Stimulated activated CD4-positive, alpha-beta T cell treated with anti-CD3 and anti-CD28 coated beads, Interleukin-12 subunit alpha, Interleukin-12 subunit beta, amount 100 ng/mL, for 48 hours (primary cell): ENCODE data around the gene SPCS1.
"Not testable (repeated sequence)": the region's sequence is repeated elsewhere in the genome, so short reads cannot be mapped to it uniquely, and the experiment has no call there.

Source experiments
- DNase-seq, 3 donors: peaks; one replicate each; pipeline ENCODE4 v3.0.0-alpha.2; 2020; ENCODE audit warnings: low read depth in 2 of 3, low spot score in 1 of 3

The SPCS1 gene

DNA sequence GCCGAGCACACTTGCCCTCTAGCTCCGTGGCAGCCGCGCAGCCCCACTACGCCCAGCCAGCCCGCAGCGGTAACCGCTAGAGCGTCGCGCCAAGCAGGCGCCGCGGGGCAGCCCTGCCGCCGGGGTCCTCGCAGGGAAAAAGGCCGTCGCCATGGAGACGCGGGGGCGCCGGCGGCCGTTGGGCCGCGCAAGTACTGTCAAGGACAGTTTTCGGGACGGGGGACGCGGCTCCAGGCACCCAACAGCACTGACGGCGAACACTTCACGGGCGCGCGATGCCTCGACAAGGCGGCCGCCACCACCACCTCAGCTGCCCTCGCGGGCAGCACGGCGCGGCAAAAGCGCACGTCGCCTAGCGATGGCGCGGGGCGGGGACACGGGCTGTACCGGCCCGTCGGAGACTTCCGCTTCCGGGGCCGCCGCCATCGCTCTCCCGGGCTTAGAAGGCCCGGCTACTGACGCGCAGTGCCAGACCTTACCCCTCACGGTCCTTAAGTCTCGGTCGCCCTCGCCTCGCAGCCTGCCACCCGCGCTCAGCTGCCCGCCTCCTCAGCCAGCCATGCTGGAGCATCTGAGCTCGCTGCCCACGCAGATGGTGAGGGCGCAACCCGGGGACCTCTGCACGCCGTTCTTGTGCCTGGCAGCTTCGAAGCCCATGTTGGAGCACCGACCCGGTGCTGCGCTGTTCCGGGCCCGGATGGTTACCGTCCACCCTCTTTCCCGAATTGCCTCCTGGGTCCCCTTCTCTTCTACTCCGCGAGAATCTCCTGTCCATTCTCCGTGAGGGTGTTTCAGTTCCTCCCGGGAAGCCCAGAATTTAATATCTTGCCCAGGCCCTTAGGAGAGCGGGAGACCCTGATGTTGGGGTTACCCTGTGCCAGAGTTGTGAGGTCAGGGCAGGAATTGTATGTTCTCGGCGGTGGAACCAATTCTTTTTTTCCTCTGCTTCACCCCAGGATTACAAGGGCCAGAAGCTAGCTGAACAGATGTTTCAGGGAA, at the start of gene SPCS1, which contains the start of gene GLT8D1:
SPCS1 (plus strand) TSS at position 419 of the 999 bp plus-strand sequence; CDS start at position 560, 141 bp downstream.
GLT8D1 (minus strand) TSS at position 104 of the 999 bp plus-strand sequence. CDS start 5,331 bp downstream, outside the sequence.
- peak; percentile 63 to 83 (median 68) for DNase-seq

- DNase-seq, result no peak
Observed at GRCh38 chr3:52660046-52660445, 45.9 kb upstream of the SPCS1 start.

- no peak for DNase-seq
Observed at GRCh38 chr3:52663098-52663497, 42.8 kb upstream of the SPCS1 start.

DNA sequence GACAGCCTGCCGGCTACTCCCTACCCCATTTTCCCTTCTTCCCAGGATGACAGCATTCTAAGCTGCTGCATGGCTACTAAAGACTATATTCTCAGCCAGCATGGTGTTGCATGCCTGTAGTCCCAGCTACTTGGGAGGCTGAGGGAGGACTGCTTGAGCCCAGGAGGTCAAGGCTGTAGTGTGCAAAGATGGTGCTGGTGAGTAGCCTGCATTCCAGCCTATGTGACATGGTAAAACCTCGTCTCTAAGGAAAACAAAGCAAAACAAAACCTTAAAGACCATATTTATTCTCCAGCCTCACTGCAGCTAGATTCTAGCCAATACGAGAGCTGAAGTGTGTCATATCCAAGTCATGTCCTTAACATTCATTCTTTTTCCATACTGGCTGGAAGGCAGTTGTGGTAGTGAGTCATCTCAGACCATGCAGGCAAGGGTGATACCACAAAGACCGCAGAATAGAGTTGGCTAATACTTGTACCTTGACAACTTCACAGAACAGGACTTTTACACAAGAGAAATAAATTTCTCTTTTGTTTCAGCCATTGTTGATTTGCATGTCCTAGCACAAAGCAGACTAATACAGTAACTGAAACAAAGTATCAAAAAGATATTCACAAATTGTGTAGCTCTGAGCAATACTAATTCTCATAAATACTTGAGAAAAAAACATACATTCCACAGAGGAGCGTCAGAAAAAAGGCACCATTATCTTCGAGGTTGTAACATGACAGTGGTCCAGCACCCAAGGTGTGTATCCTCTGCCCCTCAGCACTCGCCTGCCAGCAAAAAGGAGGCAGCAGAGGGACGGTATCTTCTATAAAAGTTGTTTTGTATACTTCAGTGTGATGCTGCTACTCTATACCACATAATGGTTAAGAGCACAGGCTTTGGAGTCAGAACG, 35.0 kb upstream of the SPCS1 start:
- peak; percentile 23 to 54 (median 53) for DNase-seq

GRCh38 chr3:52671676-52672075, 34.2 kb upstream of the SPCS1 start:
- no peak for DNase-seq

- DNase-seq, result not testable (repeated sequence)
Observed at GRCh38 chr3:52676201-52676600, 29.7 kb upstream of the SPCS1 start.

DNA sequence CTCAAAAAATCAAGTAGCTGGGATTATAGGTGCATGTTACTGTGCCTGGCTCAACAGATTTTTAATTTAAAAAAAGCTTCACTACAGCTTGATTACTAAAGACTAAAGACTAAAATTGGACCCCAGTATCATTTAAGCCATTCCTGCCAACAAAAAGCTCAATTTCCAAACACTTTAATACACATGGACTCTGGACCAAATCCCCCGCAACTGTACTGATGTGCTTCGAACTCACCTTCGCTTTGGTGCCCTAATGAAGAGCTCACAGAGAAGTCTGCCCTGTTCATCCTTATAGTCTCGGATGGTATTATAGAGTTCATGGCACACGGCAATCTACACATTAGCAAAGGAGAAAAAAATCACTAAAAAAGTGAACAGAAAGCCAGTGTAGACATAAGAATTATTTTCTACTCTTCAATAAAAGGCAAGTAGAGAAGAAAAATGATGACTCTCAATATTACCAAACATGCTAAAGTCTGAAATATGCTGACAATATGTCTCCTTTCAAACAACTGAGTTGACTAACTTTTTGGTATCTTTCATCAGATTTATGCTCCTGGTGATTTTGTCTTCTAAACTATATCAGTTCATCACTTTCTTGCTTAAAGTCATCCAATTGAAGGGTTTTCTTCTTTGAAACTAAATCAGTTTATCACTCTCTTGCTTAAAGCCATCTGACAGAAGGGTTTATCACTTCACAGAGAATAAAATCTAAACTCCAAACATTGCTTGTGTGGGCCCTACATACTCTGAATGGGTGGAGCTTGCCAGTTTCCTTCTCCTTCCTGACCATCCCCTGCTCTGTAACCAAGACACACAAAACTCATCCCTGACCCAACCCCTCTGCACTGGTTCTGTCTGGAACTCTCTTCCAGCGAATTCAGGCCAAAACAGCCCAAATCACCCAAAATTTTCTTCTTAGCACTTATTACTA, 27.4 kb upstream of the SPCS1 start:
- DNase-seq, result no peak

DNA sequence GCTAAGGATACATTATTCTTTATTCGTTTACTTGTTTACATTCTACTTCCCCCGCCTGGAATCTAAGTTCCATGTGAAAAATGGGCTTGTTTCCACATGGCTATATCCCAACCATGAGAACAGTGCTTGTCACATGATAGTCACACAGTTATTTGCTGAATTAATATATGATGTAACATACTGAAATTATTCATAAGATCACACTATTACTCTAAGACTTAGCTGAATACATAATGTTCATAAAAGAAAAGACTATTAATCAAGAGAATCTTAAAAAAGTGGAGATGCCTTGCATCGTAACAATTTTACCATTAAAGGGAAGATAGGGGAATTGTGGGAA, 26.7 kb upstream of the SPCS1 start:
- DNase-seq, result no peak

- DNase-seq, result no peak
Observed at GRCh38 chr3:52679811-52680210, 26.1 kb upstream of the SPCS1 start.

- DNase-seq, result no peak
Observed at GRCh38 chr3:52681596-52681995, 24.3 kb upstream of the SPCS1 start.

DNA sequence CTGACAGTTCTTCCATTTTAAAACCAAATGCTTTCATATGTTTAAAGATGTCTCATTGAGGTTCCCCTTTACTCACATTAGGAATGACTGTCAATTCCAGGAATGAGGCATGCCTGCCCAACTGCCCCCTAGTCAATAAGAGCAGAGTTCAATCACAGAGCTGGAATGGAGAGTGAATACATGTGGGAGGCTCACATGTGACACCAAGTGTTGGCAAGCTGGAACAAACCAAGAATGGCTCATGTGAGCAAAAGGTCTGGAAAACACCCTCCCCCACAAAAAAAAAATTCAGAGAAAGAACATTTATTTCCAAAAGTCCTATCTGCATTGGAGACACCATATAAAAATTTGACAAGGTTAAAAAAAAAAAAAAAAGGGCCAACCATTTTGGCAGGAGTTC, 23.9 kb upstream of the SPCS1 start:
- peak; percentile 26 to 44 (median 32) for DNase-seq

GRCh38 chr3:52683611-52684010, 22.3 kb upstream of the SPCS1 start:
- DNase-seq, result no peak

DNA sequence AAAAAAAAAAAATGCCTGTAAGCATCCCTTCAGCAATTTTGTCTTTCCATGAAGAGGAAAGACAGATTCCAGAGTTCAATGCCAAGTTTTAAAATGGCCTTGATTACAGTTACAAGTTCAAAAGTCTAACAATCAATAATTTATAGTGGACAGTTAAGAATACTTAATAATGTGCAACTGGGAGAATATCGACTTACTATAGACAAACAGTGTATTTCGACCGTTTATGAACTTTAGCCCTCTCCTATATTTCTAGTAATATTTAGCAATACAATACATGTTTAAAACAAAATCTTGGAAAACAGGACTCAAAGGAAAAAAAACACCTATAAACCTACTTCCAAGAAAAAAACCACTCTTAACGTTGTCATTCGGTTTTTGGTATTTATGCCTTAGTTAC, 21.7 kb upstream of the SPCS1 start:
- DNase-seq, result no peak

GRCh38 chr3:52685285-52685708, 20.6 kb upstream of the SPCS1 start:
- DNase-seq, result peak; percentile 64 to 85 (median 79)

GRCh38 chr3:52685709-52686691, 19.9 kb upstream of the SPCS1 start, which contains the start of the genes GNL3 and PBRM1:
Gene GNL3 (plus strand): TSS chr3:52686032. CDS start chr3:52686093, 61 bp downstream.
Gene PBRM1 (minus strand): TSS chr3:52685913.
- peak; percentile 82 to 92 (median 89) for DNase-seq

DNA sequence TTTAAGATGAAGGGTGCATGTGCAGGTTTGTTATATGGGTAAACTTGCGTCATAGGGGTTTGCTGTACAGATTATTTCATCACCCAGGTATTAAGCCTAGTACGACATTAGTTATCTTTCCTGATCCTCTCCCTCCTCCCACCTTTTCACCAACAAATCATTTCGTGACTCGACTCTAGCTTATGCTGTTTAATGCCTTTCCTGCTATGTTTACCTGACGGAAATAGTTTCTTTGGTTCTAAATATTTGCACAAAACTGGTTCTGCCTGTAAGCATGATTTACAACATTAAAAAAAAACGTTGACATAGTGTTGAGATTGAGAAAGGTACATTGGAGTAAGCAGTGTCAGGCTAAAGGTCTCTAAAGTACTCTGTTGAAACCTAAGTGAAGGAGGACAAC, 17.6 kb upstream of the SPCS1 start:
- no peak for DNase-seq

GRCh38 chr3:52689151-52689550, 16.8 kb upstream of the SPCS1 start:
- no peak for DNase-seq

DNA sequence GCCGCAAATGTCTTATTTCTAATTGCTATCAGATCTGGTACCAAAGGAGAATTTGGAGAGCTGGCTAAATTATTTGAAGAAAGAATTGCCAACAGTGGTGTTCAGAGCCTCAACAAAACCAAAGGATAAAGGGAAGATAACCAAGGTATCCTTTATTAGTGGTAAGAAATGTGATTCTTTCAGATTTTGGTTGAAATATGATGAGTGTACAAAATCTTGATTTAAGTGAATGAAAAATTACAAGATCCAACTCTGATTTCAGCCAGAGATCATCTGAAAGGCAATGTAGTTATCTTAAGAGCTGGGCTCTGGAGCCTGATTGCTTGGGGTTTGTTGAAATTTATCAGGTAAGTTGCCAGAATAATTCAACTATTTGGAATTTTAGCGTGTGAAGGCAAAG, 15.3 kb upstream of the SPCS1 start:
- no peak for DNase-seq

GRCh38 chr3:52693071-52693470, 12.8 kb upstream of the SPCS1 start:
- DNase-seq, result no peak
